Gastroesophageal sphincter (tissue), 4 donors: ENCODE data around the gene IMMP2L. TPM values are rescaled to one million over a fixed set of nuclear protein-coding genes. Genes with fewer than 3 reads are reported as not detected.

ENCODE experiments used
- ATAC-seq: fragments of 150-250 bp; one replicate; pipeline ENCODE4 v1.9.1; 2016; ENCODE audit warnings: mild to moderate bottlenecking, moderate library complexity
- H3K27ac ChIP-seq, 4 donors: fragments of 200-600 bp; sonication (generic) in 3 of 4; 1 replicate in 3 of 4; 2 replicates in 1 of 4; pipeline ENCODE4 v1.5.1; 2016 to 2019
- H3K27me3 ChIP-seq: fragments of 200-600 bp; sonication (generic); one replicate; pipeline ENCODE4 v1.5.1; 2019
- H3K36me3 ChIP-seq, 2 donors: fragments of 200-600 bp; sonication (generic); one replicate each; pipeline ENCODE4 v1.5.1; 2019; ENCODE audit warnings: control low read depth in 1 of 2
- H3K4me1 ChIP-seq, 3 donors: fragments of 200-600 bp; sonication (generic); 1 replicate in 2 of 3; 2 replicates in 1 of 3; pipeline ENCODE4 v1.5.1; 2016 to 2019; ENCODE audit warnings: control low read depth in 2 of 3
- H3K4me3 ChIP-seq, 2 donors: fragments of 200-600 bp; sonication (generic); one replicate each; pipeline ENCODE4 v1.5.1; 2019; ENCODE audit warnings: mild to moderate bottlenecking in 1 of 2, moderate library complexity in 1 of 2
- H3K9me3 ChIP-seq, 3 donors: fragments of 200-600 bp; sonication (generic); one replicate each; pipeline ENCODE4 v1.5.1; 2017 to 2019; ENCODE audit warnings: control low read depth in 2 of 3
- CTCF ChIP-seq, 4 experiments: fragments of 200-600 bp in 2 of 4; fragments of 450-650 bp in 2 of 4; sonication (generic) in 1 of 4; IDR thresholded peaks; one replicate each; pipeline ENCODE4 v1.5.1; 2017 to 2019; ENCODE audit warnings: antibody characterized with exemption in 4 of 4, mild to moderate bottlenecking in 2 of 4, moderate library complexity in 2 of 4
- EP300 ChIP-seq: sonication (generic); formaldehyde crosslinking; IDR thresholded peaks from one replicate; pipeline ENCODE4 v1.6.1; 2017; ENCODE audit warnings: antibody characterized with exemption, mild to moderate bottlenecking
- POLR2A ChIP-seq, 2 donors: fragments of 450-650 bp; IDR thresholded peaks; one replicate each; pipeline ENCODE4 v1.6.1; 2017; ENCODE audit warnings: antibody characterized with exemption in 2 of 2, mild to moderate bottlenecking in 2 of 2, moderate library complexity in 1 of 2
- POLR2AphosphoS5 ChIP-seq: sonication (generic); formaldehyde crosslinking; IDR thresholded peaks from one replicate; pipeline ENCODE4 v1.6.1; 2017; ENCODE audit warnings: antibody characterized with exemption
- whole genome bisulfite sequencing, 2 donors: methylation state at CpG; one replicate each; pipeline ENCODE4 v1.1.5; 2018; ENCODE audit warnings: low coverage in 1 of 2; 5-methylcytosine and 5-hydroxymethylcytosine counted together
- total RNA-seq, 4 donors: library from RNA; depleted of rRNA; stranded (reverse); fragments of >200 nt; gene quantifications; one replicate each; pipeline ENCODE4 v1.1.0, GENCODE V29; 2016

The IMMP2L gene
- total RNA-seq, 4 donors from 2014 or later: 13.6 to 38.5 (median 30.1) TPM

GRCh38 chr7:110839866-110840265, 722.4 kb downstream of the IMMP2L start:
- H3K27ac ChIP-seq: no peak overlapping the region
- H3K4me3 ChIP-seq: no peak overlapping the region
- ATAC-seq: no peak
- H3K9me3 ChIP-seq: no peaks in the 10 kb centered on the region
- peaks cover 0 to 5% (median 0%) of the 10 kb centered on the region in 3 donors for H3K4me1 ChIP-seq
- H3K36me3 ChIP-seq: no peaks in the 10 kb centered on the region
- TF ChIP-seq POLR2A (IDR thresholded peaks at IDR 0.05): no peak
- TF ChIP-seq POLR2AphosphoS5: no peak
- no peak for TF ChIP-seq CTCF (IDR thresholded peaks at IDR 0.05)
- TF ChIP-seq EP300: no peak
- H3K27me3 ChIP-seq: no peaks in the 10 kb centered on the region
- WGBS, 2 donors: 50 to 69% methylated on average over 4 of the region's 5 CpGs

- Histone ChIP-seq H3K36me3 (no peaks in the 10 kb centered on the region), H3K4me3 (no peak overlapping the region), H3K9me3 (no peaks in the 10 kb centered on the region), H3K27me3 (no peaks in the 10 kb centered on the region), H3K27ac (no peak overlapping the region), H3K4me1 (peaks cover 0 to 9% (median 0%) of the 10 kb centered on the region in 3 donors)
- 83 to 86% methylated on average over 1 of the region's 1 CpG for WGBS, 2 donors
- no peak for TF ChIP-seq POLR2A (IDR thresholded peaks at IDR 0.05)
- TF ChIP-seq EP300: no peak
- ATAC-seq: no peak
These were observed 726.4 kb downstream of the IMMP2L start for GRCh38 chr7:110835849-110836248.

- no peaks in the 10 kb centered on the region for H3K36me3 ChIP-seq
- no peak overlapping the region for H3K27ac ChIP-seq
- H3K4me1 ChIP-seq: peaks cover 0 to 9% (median 0%) of the 10 kb centered on the region in 3 donors
- H3K9me3 ChIP-seq: no peaks in the 10 kb centered on the region
- ATAC-seq: no peak
- no peak overlapping the region for H3K4me3 ChIP-seq
- WGBS, 2 donors: 10 to 38% methylated on average over 1 of the region's 1 CpG
- no peaks in the 10 kb centered on the region for H3K27me3 ChIP-seq
- no peak for TF ChIP-seq CTCF (IDR thresholded peaks at IDR 0.05)
- no peak for TF ChIP-seq POLR2AphosphoS5
- TF ChIP-seq EP300: no peak
- no peak for TF ChIP-seq POLR2A (IDR thresholded peaks at IDR 0.05)
These were observed 727.1 kb downstream of the IMMP2L start for GRCh38 chr7:110835218-110835617.

GRCh38 chr7:110831419-110831818, 730.9 kb downstream of the IMMP2L start:
- no peak for ATAC-seq
- WGBS, 2 donors: 29% methylated on average over 3 of the region's 3 CpGs
- no peaks in the 10 kb centered on the region for H3K9me3 ChIP-seq
- no peaks in the 10 kb centered on the region for H3K36me3 ChIP-seq
- no peak for TF ChIP-seq POLR2A (IDR thresholded peaks at IDR 0.05)
- no peak for TF ChIP-seq CTCF (IDR thresholded peaks at IDR 0.05)
- no peak for TF ChIP-seq POLR2AphosphoS5
- TF ChIP-seq EP300: no peak
- H3K4me3 ChIP-seq: no peak overlapping the region
- H3K27ac ChIP-seq: no peak overlapping the region
- H3K27me3 ChIP-seq: no peaks in the 10 kb centered on the region
- H3K4me1 ChIP-seq: peaks cover 0 to 18% (median 0%) of the 10 kb centered on the region in 3 donors

- no peak for ATAC-seq
- WGBS, 2 donors: 64 to 69% methylated on average over 3 of the region's 5 CpGs
These were observed 731.5 kb downstream of the IMMP2L start for GRCh38 chr7:110830778-110831177.

More at GRCh38 chr7:110830778-110831177, 731.5 kb downstream of the IMMP2L start:
- no peaks in the 10 kb centered on the region for H3K9me3 ChIP-seq
- H3K27me3 ChIP-seq: no peaks in the 10 kb centered on the region
- H3K4me3 ChIP-seq: no peak overlapping the region
- H3K27ac ChIP-seq: no peak overlapping the region
- no peaks in the 10 kb centered on the region for H3K36me3 ChIP-seq
- H3K4me1 ChIP-seq: peaks cover 0 to 18% (median 0%) of the 10 kb centered on the region in 3 donors
- TF ChIP-seq EP300: no peak
- no peak for TF ChIP-seq CTCF (IDR thresholded peaks at IDR 0.05)
